ENCODE data around the gene ASCC3. TPM values are rescaled to one million over a fixed set of nuclear protein-coding genes. Genes with fewer than 3 reads are reported as not detected.

Gene ASCC3
- total RNA-seq, 4 donors from 2014 or later, result 25.9 to 40.9 (median 31.3) TPM

- no peak for DNase-seq (ENCODE audit: low spot score in 2 of 2)
- no peak for TF ChIP-seq CTCF (IDR thresholded peaks at IDR 0.05)
- TF ChIP-seq POLR2AphosphoS5 (IDR thresholded peaks at IDR 0.05), result no peak
- TF ChIP-seq EP300 (IDR thresholded peaks at IDR 0.05), result no peak
- Histone ChIP-seq H3K36me3 (no peaks in the 10 kb centered on the region), H3K4me1 (no peaks in the 10 kb centered on the region), H3K9me3 (no peaks in the 10 kb centered on the region), H3K27me3 (no peaks in the 10 kb centered on the region), H3K4me3 (no peak overlapping the region), H3K27ac (no peak overlapping the region)
- 97% methylated on average over 2 of the region's 2 CpGs for WGBS
Observed at GRCh38 chr6:100685747-100686146, 195.4 kb downstream of the ASCC3 start.

GRCh38 chr6:100680163-100680562 is 201.0 kb downstream of the ASCC3 start:
- DNase-seq (ENCODE audit: low spot score in 2 of 2), result no peak
- Histone ChIP-seq H3K9me3 (no peaks in the 10 kb centered on the region), H3K36me3 (no peaks in the 10 kb centered on the region), H3K4me3 (no peak overlapping the region), H3K4me1 (no peaks in the 10 kb centered on the region), H3K27me3 (no peaks in the 10 kb centered on the region), H3K27ac (no peak overlapping the region)
- 61% methylated on average over 1 of the region's 1 CpG for WGBS
- no peak for TF ChIP-seq POLR2A (IDR thresholded peaks at IDR 0.05)

- 88% methylated on average over 1 of the region's 1 CpG for WGBS
- H3K27me3 ChIP-seq, result no peaks in the 10 kb centered on the region
- H3K27ac ChIP-seq, result no peak overlapping the region
- H3K4me1 ChIP-seq, result no peaks in the 10 kb centered on the region
- no peak overlapping the region for H3K4me3 ChIP-seq
- H3K36me3 ChIP-seq, result no peaks in the 10 kb centered on the region
- TF ChIP-seq EP300 (IDR thresholded peaks at IDR 0.05) (no peak), POLR2AphosphoS5 (IDR thresholded peaks at IDR 0.05) (no peak), CTCF (IDR thresholded peaks at IDR 0.05) (no peak)
- no peak for DNase-seq (ENCODE audit: low spot score in 2 of 2)
- H3K9me3 ChIP-seq, result no peaks in the 10 kb centered on the region
Observed at GRCh38 chr6:100678027-100678426, 203.1 kb downstream of the ASCC3 start.

GRCh38 chr6:100677240-100677639 is 203.9 kb downstream of the ASCC3 start:
- TF ChIP-seq CTCF (IDR thresholded peaks at IDR 0.05) (no peak), POLR2A (IDR thresholded peaks at IDR 0.05) (no peak), EP300 (IDR thresholded peaks at IDR 0.05) (no peak), POLR2AphosphoS5 (IDR thresholded peaks at IDR 0.05) (no peak)
- DNase-seq (ENCODE audit: low spot score in 2 of 2), result no peak
- no peaks in the 10 kb centered on the region for H3K36me3 ChIP-seq
- 95% methylated on average over 1 of the region's 1 CpG for WGBS
- H3K9me3 ChIP-seq, result no peaks in the 10 kb centered on the region
- no peaks in the 10 kb centered on the region for H3K4me1 ChIP-seq
- no peak overlapping the region for H3K4me3 ChIP-seq
- no peaks in the 10 kb centered on the region for H3K27me3 ChIP-seq
- no peak overlapping the region for H3K27ac ChIP-seq

GRCh38 chr6:100673641-100674040 is 207.5 kb downstream of the ASCC3 start:
- H3K4me1 ChIP-seq, result no peaks in the 10 kb centered on the region
- DNase-seq (ENCODE audit: low spot score in 2 of 2), result no peak
- 83% methylated on average over 2 of the region's 2 CpGs for WGBS
- H3K27ac ChIP-seq, result no peak overlapping the region
- TF ChIP-seq POLR2A (IDR thresholded peaks at IDR 0.05), result no peak
- TF ChIP-seq EP300 (IDR thresholded peaks at IDR 0.05), result no peak
- no peak for TF ChIP-seq CTCF (IDR thresholded peaks at IDR 0.05)
- no peaks in the 10 kb centered on the region for H3K36me3 ChIP-seq
- no peaks in the 10 kb centered on the region for H3K9me3 ChIP-seq
- no peak overlapping the region for H3K4me3 ChIP-seq
- H3K27me3 ChIP-seq, result no peaks in the 10 kb centered on the region

- no peak overlapping the region for H3K27ac ChIP-seq
- no peak for DNase-seq (ENCODE audit: low spot score in 2 of 2)
- no peak for TF ChIP-seq POLR2AphosphoS5 (IDR thresholded peaks at IDR 0.05)
- no peak for TF ChIP-seq CTCF (IDR thresholded peaks at IDR 0.05)
- no peak for TF ChIP-seq POLR2A (IDR thresholded peaks at IDR 0.05)
- no peak for TF ChIP-seq EP300 (IDR thresholded peaks at IDR 0.05)
- no peaks in the 10 kb centered on the region for H3K27me3 ChIP-seq
- H3K9me3 ChIP-seq, result no peaks in the 10 kb centered on the region
- no peaks in the 10 kb centered on the region for H3K4me1 ChIP-seq
- H3K4me3 ChIP-seq, result no peak overlapping the region
- no peaks in the 10 kb centered on the region for H3K36me3 ChIP-seq
Observed at GRCh38 chr6:100671740-100672139, 209.4 kb downstream of the ASCC3 start.
